GM13976 (cell line): ENCODE results near the gene RABAC1.

Experiments used
- DNase-seq: peaks from one replicate; pipeline ENCODE4 v3.0.0; 2012; ENCODE audit warnings: low spot score
- CTCF ChIP-seq: IDR thresholded peaks from 2 replicates; pipeline ENCODE4 v1.5.1; 2012; ENCODE audit warnings: borderline replicate concordance, mild to moderate bottlenecking; ENCODE audit not compliant: insufficient read depth; ENCODE audit errors: extremely low read depth, missing control alignments, control extremely low read depth
- in situ Hi-C: fragments of 300-500 bp; cut with MboI; formaldehyde crosslinking; loops from one replicate; pipeline ENCODE4 v1.12.0; 2022; ENCODE audit warnings: low sequenced_read_pairs, mixed read lengths, inconsistent platforms; ENCODE audit not compliant: unreplicated experiment

The RABAC1 gene

GRCh38 chr19:41987141-41987860, 28.2 kb upstream of the RABAC1 start:
- no peak for DNase-seq
- in situ Hi-C loops, result no loop called here
- TF ChIP-seq CTCF, result no peak

- TF ChIP-seq CTCF, result no peak
- no peak for DNase-seq
- in situ Hi-C loops, result no loop called here
Observed at GRCh38 chr19:41984961-41985360, 25.8 kb upstream of the RABAC1 start.

- TF ChIP-seq CTCF, result no peak
- DNase-seq, result no peak
- in situ Hi-C loops, result no loop called here
Observed at GRCh38 chr19:41981724-41982123, 22.6 kb upstream of the RABAC1 start.

DNA sequence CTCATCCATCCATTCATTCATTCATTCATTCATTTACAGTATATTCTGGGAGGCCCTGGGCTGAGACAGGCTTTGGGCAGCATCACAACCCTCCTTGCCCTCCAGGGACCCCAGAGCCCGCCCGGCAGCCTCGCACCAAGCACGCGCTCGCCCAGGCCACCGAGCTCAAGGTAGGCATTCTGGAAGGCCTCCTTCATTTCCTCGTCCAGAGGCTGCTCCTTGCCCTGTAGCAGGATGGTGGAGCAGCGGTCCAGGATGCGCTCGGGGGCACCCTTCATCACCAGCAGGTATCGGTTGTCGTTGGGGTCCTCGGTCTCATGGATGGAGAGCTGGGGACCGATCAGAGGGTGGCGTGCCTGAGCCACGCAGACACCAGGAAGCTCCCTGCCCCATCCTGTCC, 19.3 kb upstream of the RABAC1 start:
- TF ChIP-seq CTCF, result no peak
- DNase-seq, result no peak
- in situ Hi-C loops, result no loop called here

DNA sequence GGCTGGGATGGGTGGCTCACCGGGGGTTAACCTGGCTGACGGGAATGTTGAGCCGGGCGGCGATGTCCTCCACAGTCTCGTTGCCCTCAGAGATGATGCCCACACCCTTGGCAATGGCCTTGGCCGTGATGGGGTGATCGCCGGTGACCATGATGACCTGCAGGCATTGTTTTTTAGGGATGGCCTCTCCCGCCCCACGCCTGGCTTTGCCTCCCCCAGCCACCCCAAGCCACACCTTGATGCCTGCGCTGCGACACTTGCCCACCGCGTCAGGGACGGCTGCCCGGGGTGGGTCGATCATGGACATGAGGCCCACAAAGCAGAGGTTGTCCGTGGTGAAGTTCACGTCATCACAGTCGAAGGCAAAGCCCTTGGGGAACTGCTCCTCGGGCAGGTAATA, 18.8 kb upstream of the RABAC1 start:
- in situ Hi-C loops, result no loop called here
- no peak for TF ChIP-seq CTCF

DNA sequence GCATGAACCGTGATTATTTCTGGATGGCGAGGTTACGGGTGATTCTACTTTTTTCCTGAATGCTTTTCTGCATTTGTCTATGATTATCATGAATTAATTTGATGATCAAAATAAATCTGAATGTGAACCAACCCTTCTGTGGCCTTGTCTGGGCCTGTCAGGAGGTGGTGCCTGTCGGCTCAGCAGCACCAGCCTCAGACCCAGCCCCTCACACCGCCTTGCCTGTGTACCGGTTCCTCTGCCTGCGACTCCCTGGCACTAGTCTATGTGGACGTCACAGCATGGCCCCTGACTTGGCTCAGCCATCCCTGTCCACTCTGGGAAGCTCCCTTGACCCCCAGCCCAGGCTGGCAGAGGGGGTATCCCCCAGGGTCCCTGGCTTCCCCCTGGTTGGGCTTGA, 15.5 kb upstream of the RABAC1 start:
- no peak for TF ChIP-seq CTCF
- DNase-seq, result no peak
- in situ Hi-C loops, result no loop called here

More for the DNA sequence above, 18.8 kb upstream of the RABAC1 start:
- DNase-seq, result no peak
